ENCODE measurements around the gene LRFN5. TPM values are rescaled to one million over a fixed set of nuclear protein-coding genes. Genes with fewer than 3 reads are reported as not detected.

The LRFN5 gene
- total and polyA plus RNA-seq, 2 of the 8 experiments (the other 6 are each of a cell fraction or from before 2014, with no cell fraction given) = 0.85 to 4.7 TPM

GRCh38 chr14:41606282-41606531 lies 469 bp upstream of the LRFN5 start:
- Histone ChIP-seq H3K18ac (ENCODE audit: extremely low read depth, low read length) (peak overlapping the region; percentile 41), H3K4ac (replicated peaks; ENCODE audit: insufficient read length, low read depth, low read length) (no peak overlapping the region), H2BK120ac (replicated peaks; ENCODE audit: low read depth, low read length) (no peak overlapping the region), H3K36me3 (ENCODE audit: control insufficient read depth in 2 of 4, insufficient read depth in 4 of 4, low read length in 3 of 4) (no peaks in the 10 kb centered on the region), H2AFZ (ENCODE audit: low read length) (peak overlapping the region; percentile 95; the same call in 1 of the 2 replicates), H3K4me2 (ENCODE audit: insufficient read depth in 1 of 2, low read depth in 2 of 2, low read length in 2 of 2) (peak overlapping the region; percentile 95 to 100), H3K79me2 (ENCODE audit: control insufficient read depth in 1 of 2, insufficient read depth in 2 of 2, low read length in 2 of 2) (peaks cover 0 to 15% of the 10 kb centered on the region in 2 experiments; a peak in 2 of 4 replicates), H2BK15ac (ENCODE audit: low read length) (no peak overlapping the region), H3K23me2 (ENCODE audit: low read depth, low read length) (peaks cover 44% of the 10 kb centered on the region), H3K14ac (ENCODE audit: insufficient read length) (no peak overlapping the region), H3K23ac (ENCODE audit: insufficient read length) (no peak overlapping the region), H3K27me3 (replicated peaks in 1 of 4; ENCODE audit: control insufficient read depth in 3 of 4, extremely low read depth in 1 of 4, insufficient read depth in 3 of 4, low read length in 3 of 4) (peaks cover 18 to 46% (median 35%) of the 10 kb centered on the region in 4 experiments), H3K4me3 (ENCODE audit: extremely low read depth in 1 of 4, insufficient read depth in 2 of 4, low read depth in 3 of 4, low read length in 4 of 4) (peak overlapping the region; percentile 74 to 89 (median 77)), H4K20me1 (replicated peaks in 1 of 2; ENCODE audit: control insufficient read depth in 1 of 2, insufficient read depth in 2 of 2, low read length in 2 of 2) (peaks cover 1 to 3% of the 10 kb centered on the region in 2 experiments), H3K4me1 (replicated peaks in 1 of 4; ENCODE audit: control insufficient read depth in 3 of 4, insufficient read depth in 4 of 4, low read length in 3 of 4) (peaks cover 0 to 19% (median 7%) of the 10 kb centered on the region in 4 experiments; a peak in 6 of 7 replicates), H4K91ac (replicated peaks; ENCODE audit: insufficient read length, low read length) (no peak overlapping the region), H4K5ac (ENCODE audit: insufficient read length, low read depth, low read length) (no peak overlapping the region), H3K9me3 (ENCODE audit: insufficient read depth in 2 of 2, low read depth in 1 of 2, low read length in 1 of 2) (no peaks in the 10 kb centered on the region), H3K9ac (replicated peaks in 1 of 4; ENCODE audit: extremely low read depth in 1 of 4, low read depth in 3 of 4, low read length in 3 of 4) (no peak overlapping the region), H2BK12ac (ENCODE audit: low read depth, low read length) (0 out of 2 replicates have a peak overlapping the region, but pooled peaks have one; percentile 78), H2BK20ac (ENCODE audit: low read length) (no peak overlapping the region), H3K79me1 (ENCODE audit: low read depth, low read length) (no peaks in the 10 kb centered on the region), H2BK5ac (ENCODE audit: low read depth, low read length) (peak overlapping the region; percentile 6; the same call in 1 of the 2 replicates), H4K8ac (ENCODE audit: extremely low read depth, insufficient read depth, low read length) (no peak overlapping the region), H3K56ac (replicated peaks; ENCODE audit: insufficient read length, low read depth, low read length) (no peak overlapping the region), H3K27ac (ENCODE audit: low read depth, low read length) (no peak overlapping the region), H2AK5ac (ENCODE audit: low read depth, low read length) (no peak overlapping the region)
- POLR2A ChIA-PET (ENCODE audit: partially characterized antibody) = interaction anchor here (1.8 to 2.1 kb wide), 2 partner anchors 10 to 306 kb away, joined by 3 to 4 read pairs; no protein-coding TSS in a partner anchor
- CTCF ChIA-PET (ENCODE audit: partially characterized antibody) = interaction anchor here (1.1 to 3.1 kb wide), 4 partner anchors 13 to 1235 kb away, joined by 3 to 17 read pairs (median 3); no protein-coding TSS in a partner anchor
- WGBS, 2 experiments (ENCODE audit: extremely low coverage in 1 of 2, insufficient coverage in 1 of 2, insufficient read length in 1 of 2, insufficient replicate concordance in 2 of 2, low coverage in 1 of 2, low lambda C conversion rate in 2 of 2, missing lambda C conversion rate in 1 of 2) = 4% methylated on average over 7 of the region's 7 CpGs; no CpG with 5 or more reads in 1 of the 2 experiments
- DNase-seq (ENCODE audit: low read depth in 1 of 2, low spot score in 2 of 2) (no peak), FAIRE-seq (no peak)
- no peak for TF ChIP-seq SIN3A (conservative IDR thresholded peaks at IDR 0.05 in 1 of 2, IDR thresholded peaks at IDR 0.05 in 1 of 2; ENCODE audit: low read depth in 1 of 2, low read length in 2 of 2)
- TF ChIP-seq CHD2 (IDR thresholded peaks at IDR 0.05; ENCODE audit: low read length) = no peak
- TF ChIP-seq SP1 (IDR thresholded peaks at IDR 0.05; ENCODE audit: low read depth, low read length) = no peak
- TF ChIP-seq TAF1 (IDR thresholded peaks at IDR 0.05; ENCODE audit: low read depth, low read length) = no peak
- no peak for TF ChIP-seq CBX8 (IDR thresholded peaks at IDR 0.05; ENCODE audit: borderline replicate concordance, low read depth, low read length)
- TF ChIP-seq RFX5 (IDR thresholded peaks at IDR 0.05; ENCODE audit: borderline replicate concordance, low read depth, low read length) = no peak

All from H1 (cell line).